Prostate gland (tissue), 2 donors: Measurements from ENCODE around the gene TDRD9.

ENCODE experiments used
- CTCF ChIP-seq, 4 experiments: fragments of 200-600 bp in 2 of 4; fragments of 450-650 bp in 2 of 4; sonication (generic) in 2 of 4; IDR thresholded peaks; 1 replicate in 3 of 4; 2 replicates in 1 of 4; pipeline ENCODE4 v1.5.1; 2016 to 2019; ENCODE audit warnings: antibody characterized with exemption in 4 of 4, mild to moderate bottlenecking in 2 of 4, moderate library complexity in 2 of 4
- POLR2A ChIP-seq: fragments of 450-650 bp; IDR thresholded peaks from one replicate; pipeline ENCODE4 v1.6.1; 2016; ENCODE audit warnings: antibody characterized with exemption, mild to moderate bottlenecking
- POLR2AphosphoS5 ChIP-seq: sonication (generic); formaldehyde crosslinking; IDR thresholded peaks from one replicate; pipeline ENCODE4 v1.6.1; 2017; ENCODE audit warnings: antibody characterized with exemption

- TF ChIP-seq POLR2AphosphoS5 (no peak), POLR2A (no peak), CTCF (IDR thresholded peaks at IDR 0.05) (no peak)
Observed at GRCh38 chr14:104099096-104100041, 171.1 kb downstream of the TDRD9 start.
